RWPE2 (cell line): Measurements from ENCODE around the gene MYO1G.
A peak's percentile ranks its signal among the peaks of the same experiment; 100 is the strongest.

Experiments used
- ATAC-seq: fragments of 200-7000 bp; cut with Tn5 transposase; 3 replicates; pipeline ENCODE4 v1.9.1; 2021; ENCODE audit warnings: low read depth
- DNase-seq: peaks from one replicate; pipeline ENCODE4 v3.0.0-alpha.2; 2020; ENCODE audit warnings: low spot score
- H3K27ac ChIP-seq: fragments of 450-650 bp; 2 replicates; pipeline ENCODE4 v1.5.1; 2017; ENCODE audit warnings: mild to moderate bottlenecking; ENCODE audit not compliant: poor library complexity, severe bottlenecking
- H3K27me3 ChIP-seq: fragments of 250-450 bp; sonication (Bioruptor Pico); 2 replicates; pipeline ENCODE4 v1.5.1; 2021; ENCODE audit warnings: mild to moderate bottlenecking, moderate library complexity; ENCODE audit not compliant: insufficient read depth, poor library complexity, severe bottlenecking
- H3K36me3 ChIP-seq: fragments of 250-450 bp; sonication (Bioruptor Pico); 2 replicates; pipeline ENCODE4 v1.5.1; 2020; ENCODE audit warnings: low read depth, mild to moderate bottlenecking, moderate library complexity
- H3K4me1 ChIP-seq: fragments of 250-450 bp; sonication (Bioruptor Pico); 2 replicates; pipeline ENCODE4 v1.5.1; 2021; ENCODE audit warnings: mild to moderate bottlenecking, moderate library complexity; ENCODE audit not compliant: insufficient read depth, poor library complexity, severe bottlenecking
- H3K4me3 ChIP-seq: fragments of 250-450 bp; sonication (Bioruptor Pico); 2 replicates; pipeline ENCODE4 v1.5.1; 2021; ENCODE audit warnings: mild to moderate bottlenecking, moderate library complexity; ENCODE audit not compliant: severe bottlenecking
- H3K9me3 ChIP-seq: fragments of 250-450 bp; sonication (Bioruptor Pico); 2 replicates; pipeline ENCODE4 v1.5.1; 2021; ENCODE audit warnings: mild to moderate bottlenecking, moderate library complexity; ENCODE audit not compliant: severe bottlenecking
- CTCF ChIP-seq: fragments of 450-650 bp; IDR thresholded peaks from one replicate; pipeline ENCODE4 v1.5.1; 2017; ENCODE audit warnings: mild to moderate bottlenecking, moderate library complexity; ENCODE audit not compliant: poor library complexity, severe bottlenecking

The MYO1G gene

DNA sequence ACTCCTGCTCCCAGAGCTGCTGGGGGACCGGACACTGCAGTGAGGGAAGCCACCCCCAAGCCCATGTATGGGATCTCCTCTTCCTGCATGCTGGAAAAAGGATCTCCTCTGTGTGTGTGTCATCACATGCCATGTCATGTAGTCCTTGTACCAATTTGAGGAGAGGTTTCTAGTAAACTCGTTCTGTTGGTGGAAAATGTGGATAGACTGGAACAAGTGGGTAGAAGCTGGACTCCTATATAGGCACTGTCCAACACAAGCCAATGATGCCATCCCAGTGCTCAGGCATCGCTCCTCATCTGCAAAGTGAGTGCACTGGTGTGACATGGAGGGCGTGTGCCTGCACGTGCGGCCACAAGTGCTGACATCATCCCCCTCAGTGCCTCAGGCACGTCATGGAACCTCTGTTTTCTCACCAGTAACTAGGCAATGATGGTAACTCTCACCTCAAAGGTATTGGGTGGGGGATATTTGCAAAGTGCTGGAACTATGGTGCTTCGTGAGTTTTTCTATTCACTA lies 19.3 kb downstream of the MYO1G start:
- ATAC-seq (peak; percentile 40), DNase-seq (peak; percentile 34)
- no peak for TF ChIP-seq CTCF
- no peak overlapping the region for H3K27ac ChIP-seq
- H3K36me3 ChIP-seq, result no peaks in the 10 kb centered on the region
- no peak overlapping the region for H3K4me3 ChIP-seq
- H3K9me3 ChIP-seq, result no peaks in the 10 kb centered on the region
- H3K27me3 ChIP-seq, result peaks cover 8% of the 10 kb centered on the region
- H3K4me1 ChIP-seq, result no peaks in the 10 kb centered on the region

DNA sequence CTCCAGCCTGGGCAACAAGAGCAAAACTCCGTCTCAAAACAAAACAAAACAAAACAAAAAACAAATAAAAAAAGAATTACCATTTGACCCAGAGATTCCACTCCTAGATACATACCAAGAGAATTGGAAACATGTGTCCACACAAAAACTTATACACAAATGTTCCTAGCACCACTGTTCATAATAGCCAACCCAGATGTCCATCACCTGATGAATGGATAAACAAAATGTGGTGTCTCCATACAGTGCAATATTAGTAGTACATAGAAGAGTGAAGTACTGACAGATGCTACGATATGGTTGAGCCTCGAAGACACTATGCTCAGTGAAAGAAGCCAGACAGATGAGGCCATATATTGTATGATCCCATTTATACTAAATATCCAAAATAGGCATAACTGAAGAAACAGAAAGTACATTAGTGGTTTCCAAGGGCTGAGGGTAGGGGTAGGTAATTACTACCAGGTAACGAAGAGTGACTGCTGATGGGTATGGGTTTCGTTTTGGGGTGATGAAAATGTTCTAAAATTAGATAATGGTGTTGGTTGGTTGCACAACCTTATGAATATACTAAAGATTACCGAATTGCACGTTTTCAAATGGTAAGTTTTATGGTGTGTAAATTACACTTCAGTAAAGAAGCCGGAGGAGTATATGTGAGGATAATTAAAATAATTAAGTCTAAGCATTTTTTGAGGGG lies 20.0 kb downstream of the MYO1G start:
- no peaks in the 10 kb centered on the region for H3K36me3 ChIP-seq

DNA sequence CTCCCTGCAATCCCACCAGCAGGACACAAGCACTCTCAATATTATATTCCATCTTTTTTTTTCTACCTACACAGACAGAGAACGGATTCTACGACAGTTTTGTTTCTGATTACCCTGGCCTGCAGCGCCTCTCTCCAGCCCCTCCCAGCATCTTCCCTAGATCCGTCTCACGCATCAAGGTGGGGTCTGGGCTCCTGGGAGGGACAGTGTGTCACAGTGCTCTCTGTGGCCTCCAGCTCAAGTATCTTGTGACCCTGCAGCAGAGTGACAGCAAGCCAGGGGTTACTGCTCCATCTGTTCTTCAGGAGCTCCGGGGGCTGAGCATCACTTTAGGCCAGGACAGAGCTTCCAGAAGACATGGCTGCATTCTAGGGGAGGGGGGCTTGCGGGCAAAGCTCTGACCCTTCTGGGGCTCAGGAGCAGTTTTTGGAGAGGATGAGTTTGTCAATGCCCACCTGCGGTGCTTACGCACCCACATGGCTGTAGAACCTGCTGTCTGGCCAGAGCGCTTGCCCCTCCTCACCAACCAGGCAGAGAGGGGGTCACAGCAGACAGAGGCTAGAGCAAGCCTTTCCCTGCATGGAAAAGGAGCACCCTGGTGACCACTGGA lies 22.6 kb downstream of the MYO1G start:
- no peak for TF ChIP-seq CTCF
- no peaks in the 10 kb centered on the region for H3K9me3 ChIP-seq
- ATAC-seq, result no peak
- H3K4me3 ChIP-seq, result no peak overlapping the region
- no peaks in the 10 kb centered on the region for H3K36me3 ChIP-seq
- H3K4me1 ChIP-seq, result no peaks in the 10 kb centered on the region
- no peak for DNase-seq
- H3K27ac ChIP-seq, result no peak overlapping the region
- no peaks in the 10 kb centered on the region for H3K27me3 ChIP-seq

More for the DNA sequence above, 20.0 kb downstream of the MYO1G start:
- no peak for TF ChIP-seq CTCF
- DNase-seq (no peak), ATAC-seq (no peak)
- Histone ChIP-seq H3K9me3 (no peaks in the 10 kb centered on the region), H3K27ac (no peak overlapping the region), H3K4me3 (no peak overlapping the region), H3K27me3 (peaks cover 8% of the 10 kb centered on the region), H3K4me1 (no peaks in the 10 kb centered on the region)

DNA sequence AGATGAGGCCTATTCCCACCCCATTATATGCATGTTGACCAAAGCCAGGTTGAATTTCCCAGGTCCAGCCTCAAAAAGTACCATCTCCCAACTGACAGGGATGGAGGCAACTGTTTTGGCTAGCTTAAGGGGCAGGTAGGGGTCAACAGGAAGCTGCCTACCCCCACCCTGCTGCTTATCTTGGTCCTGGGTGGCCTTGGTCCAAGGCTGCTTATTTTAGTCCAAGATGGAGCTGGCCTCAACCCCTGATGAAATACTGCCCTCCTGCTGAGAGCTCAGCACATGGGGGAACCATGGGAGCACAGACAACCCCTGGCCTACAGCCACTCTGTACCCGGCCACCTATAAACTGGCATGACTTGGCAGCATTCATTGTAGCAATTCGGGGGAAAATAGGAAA lies 23.1 kb downstream of the MYO1G start:
- H3K9me3 ChIP-seq, result no peaks in the 10 kb centered on the region
- no peak overlapping the region for H3K4me3 ChIP-seq
- no peak for TF ChIP-seq CTCF
- ATAC-seq (no peak), DNase-seq (no peak)
- H3K27me3 ChIP-seq, result no peaks in the 10 kb centered on the region
- H3K4me1 ChIP-seq, result no peaks in the 10 kb centered on the region
- H3K27ac ChIP-seq, result no peak overlapping the region
- H3K36me3 ChIP-seq, result no peaks in the 10 kb centered on the region

DNA sequence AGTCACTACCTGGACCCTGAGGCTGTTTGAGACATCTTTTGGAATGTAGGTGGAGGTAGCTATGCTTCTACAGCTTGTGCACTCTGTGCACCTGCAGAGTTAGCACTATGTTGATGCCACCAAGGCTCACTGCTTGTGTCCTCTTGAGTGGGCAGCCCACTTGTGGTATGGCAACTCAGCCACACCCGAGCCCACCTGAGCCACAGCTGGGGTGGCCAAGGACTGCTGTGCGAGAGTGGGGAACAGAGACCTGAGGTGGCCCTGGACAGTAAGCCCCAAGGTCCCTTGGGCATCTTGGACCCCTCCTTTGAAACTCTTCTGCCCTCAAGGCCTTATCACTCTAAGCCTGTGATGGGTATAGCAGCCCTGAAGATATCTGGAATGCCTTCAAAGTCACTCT lies 25.7 kb downstream of the MYO1G start:
- DNase-seq, result no peak
- no peak overlapping the region for H3K27ac ChIP-seq

More for the DNA sequence above, 25.7 kb downstream of the MYO1G start:
- H3K4me1 ChIP-seq, result no peaks in the 10 kb centered on the region
- H3K27me3 ChIP-seq, result no peaks in the 10 kb centered on the region
- no peak for TF ChIP-seq CTCF
- no peak overlapping the region for H3K4me3 ChIP-seq
- H3K9me3 ChIP-seq, result no peaks in the 10 kb centered on the region
- no peak for ATAC-seq
- no peaks in the 10 kb centered on the region for H3K36me3 ChIP-seq
